CD4-positive, alpha-beta T cell treated with Interferon gamma for 1 hour (primary cell): ENCODE measurements around the gene AGAP1.

ENCODE experiments used
- DNase-seq: peaks from one replicate; pipeline ENCODE4 v3.0.0-alpha.2; 2020

Gene AGAP1

GRCh38 chr2:235723371-235723770 lies 229.5 kb downstream of the AGAP1 start:
- DNase-seq: no peak

- no peak for DNase-seq
Measured at GRCh38 chr2:235723811-235724465, 230.1 kb downstream of the AGAP1 start.

DNA sequence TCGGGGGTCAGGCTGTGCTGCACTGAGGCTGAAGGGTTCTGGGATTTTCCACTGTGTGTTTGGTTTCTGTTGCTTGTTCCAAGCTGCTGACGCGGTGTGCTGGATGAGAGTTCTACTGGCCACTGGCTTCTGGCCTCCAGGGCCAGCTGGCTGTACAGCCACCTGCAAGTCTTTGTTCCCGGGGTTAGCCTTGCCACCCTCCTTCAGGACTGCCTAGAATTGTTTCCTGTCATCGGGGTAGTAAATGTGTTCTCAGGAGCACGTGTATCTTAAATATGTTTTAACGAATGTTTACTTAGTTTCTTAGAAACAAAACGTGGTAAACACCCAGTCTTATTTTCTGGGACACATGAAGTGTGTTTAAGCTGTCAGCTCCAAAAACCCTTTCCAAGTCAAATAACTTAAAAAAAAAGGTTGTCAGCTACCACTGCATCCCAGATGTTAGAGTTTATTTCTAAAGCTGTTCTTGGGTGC lies 231.2 kb downstream of the AGAP1 start:
- no peak for DNase-seq

- DNase-seq: no peak
Measured at GRCh38 chr2:235725841-235726240, 232.0 kb downstream of the AGAP1 start.

DNA sequence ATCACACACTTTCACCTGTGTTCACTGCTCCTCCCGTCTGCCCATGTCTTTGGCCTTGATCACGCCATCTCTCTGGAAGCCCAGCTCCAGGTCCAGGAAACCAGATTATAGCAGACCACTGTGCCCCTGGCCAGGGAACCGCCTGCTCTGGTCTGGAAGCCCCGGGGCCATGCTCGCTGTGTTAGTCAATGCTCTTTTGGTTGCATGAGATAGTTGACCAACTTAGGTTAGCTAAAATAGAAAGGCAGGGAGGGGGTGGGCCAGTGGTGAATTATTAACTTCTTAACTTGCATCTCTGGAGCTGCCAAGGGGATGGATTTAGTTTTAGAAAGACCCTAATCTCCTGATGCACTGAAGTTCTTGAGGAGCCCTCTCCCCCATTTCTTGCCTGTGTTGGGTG lies 232.7 kb downstream of the AGAP1 start:
- DNase-seq: no peak

DNA sequence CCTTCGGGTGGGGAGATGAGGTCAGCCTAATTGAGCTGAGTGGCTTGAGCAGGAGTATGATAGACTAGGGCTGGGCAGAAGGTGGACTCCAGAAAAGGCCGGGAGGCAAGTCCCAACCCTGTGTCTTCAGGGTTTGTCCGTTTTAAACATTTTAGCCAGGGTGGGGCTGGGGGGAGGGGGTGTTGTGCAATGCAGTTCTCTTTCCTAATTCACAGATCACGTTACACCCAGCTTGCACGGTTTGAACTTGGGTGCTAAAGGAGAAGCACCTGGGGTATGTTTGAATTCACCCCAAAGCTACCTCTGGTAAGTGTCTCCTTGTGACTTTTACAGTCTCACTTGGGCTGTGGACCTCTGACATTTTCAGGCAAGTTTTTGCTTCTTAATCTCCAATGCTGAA lies 233.3 kb downstream of the AGAP1 start:
- DNase-seq: no peak

DNA sequence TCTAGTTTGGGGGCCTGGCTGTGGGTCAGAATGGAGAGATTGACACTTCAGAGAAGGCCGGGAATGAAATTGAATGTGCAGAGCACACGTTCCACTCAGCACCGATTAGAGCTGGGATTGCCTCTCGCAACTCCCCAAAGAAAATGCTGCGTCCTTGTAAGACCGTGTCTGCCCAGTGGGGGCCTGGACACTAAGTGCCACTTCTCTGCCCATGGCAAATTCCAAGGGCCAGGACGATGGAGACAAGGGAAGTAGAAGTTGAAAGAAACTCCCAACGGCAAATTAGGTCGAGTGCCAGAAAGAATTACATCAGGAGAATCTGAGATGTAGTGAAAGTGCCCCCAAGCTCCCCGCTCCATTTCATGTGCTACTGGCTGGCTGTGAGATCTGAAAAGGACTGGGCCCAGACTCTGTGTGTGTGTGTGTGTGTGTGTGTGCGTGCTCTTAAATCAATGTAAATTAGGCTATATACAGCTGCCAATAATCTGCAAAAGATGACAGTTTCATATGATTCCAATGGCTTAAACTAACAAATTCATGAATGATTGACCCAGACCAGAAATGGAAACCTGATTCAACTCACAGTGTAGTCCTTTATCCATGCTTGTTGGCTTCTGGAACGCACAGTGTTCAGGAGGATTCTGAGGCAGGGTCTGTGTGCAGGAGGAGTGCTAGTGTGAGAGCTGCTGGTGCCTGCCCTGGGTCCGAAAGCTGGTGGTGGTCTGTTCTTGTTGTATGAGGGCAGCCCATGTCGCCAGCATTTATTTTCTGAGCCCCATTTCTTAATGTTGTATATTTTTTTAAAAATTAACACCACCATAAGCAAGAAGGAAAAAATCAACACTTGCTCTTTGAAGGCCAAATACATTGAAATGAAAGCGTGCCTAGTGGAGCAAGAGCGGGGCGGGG lies 234.3 kb downstream of the AGAP1 start:
- no peak for DNase-seq

DNA sequence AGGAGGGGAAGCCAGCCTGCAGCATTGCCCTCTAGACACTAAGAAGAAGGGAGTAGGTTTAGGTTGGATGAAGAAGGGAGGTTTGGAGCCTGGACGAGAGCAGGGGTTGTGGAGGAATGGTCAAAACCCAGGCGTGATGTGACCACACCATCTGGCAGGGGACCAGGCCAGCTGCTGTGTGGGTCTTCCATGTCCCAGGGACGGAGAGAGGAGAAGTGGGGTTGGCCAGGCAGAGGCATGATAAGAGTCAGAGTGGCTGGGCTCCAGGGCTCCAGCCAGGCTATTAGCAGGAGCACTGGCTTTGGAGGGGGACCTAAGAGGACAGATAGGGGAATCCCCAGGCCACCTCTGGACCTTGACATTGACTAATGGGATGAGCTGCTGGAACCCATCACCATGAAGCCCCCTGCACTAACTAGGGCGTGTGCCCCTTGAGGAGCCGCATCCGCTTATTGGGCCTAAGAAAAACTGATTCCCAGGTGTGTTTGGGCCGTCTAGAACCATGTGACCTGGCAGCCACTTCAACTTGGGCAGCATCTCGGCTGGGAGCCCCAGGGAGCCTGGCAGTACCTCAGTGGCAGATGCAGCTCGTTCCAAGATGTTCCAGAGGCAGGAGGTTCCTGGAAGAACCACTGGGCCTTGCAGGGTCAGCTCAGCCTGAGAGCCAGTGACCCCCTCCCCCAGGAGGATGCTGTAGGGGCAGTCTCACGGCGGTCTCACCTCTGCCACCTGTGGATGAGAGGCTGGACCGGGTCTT lies 235.1 kb downstream of the AGAP1 start:
- DNase-seq: no peak

DNA sequence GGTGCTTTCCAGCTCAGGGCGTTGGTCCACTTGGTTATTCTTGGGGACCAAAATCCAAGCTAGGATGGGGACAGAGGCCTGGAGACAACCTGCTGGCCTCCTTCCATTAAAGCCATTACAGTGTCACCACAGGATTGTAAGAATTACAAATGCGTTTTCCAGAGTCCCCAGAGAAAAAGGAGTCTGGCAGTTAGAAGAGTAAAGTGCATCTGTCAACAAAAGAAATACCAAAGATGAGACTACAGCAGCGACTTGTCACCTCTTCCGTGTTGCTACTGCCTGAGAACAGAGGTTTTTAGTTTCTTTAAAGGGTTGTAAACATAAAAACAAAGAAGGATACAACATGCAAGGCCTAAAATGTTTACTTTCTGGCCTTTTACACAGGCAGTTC lies 235.7 kb downstream of the AGAP1 start:
- no peak for DNase-seq

- no peak for DNase-seq
Measured at GRCh38 chr2:235730115-235730514, 236.3 kb downstream of the AGAP1 start.

DNA sequence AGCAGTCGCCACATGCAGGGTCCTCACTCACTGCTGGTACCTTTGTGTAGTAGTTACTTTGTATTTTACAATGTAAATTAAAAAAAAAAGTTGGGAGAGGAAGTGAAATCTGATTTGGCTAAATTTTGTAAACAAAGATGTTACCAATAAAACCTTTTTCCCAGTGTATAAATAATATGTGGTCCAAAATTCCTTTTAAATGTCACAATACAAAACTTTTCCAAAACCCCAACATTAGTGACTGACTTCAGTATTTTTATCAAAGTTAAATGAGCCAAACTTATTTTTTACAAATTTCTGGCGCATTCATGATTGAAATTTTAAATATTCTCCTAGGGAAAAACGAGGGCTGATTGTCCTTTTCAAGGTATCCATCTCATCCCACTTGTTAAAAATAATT lies 239.9 kb downstream of the AGAP1 start:
- DNase-seq: no peak

DNA sequence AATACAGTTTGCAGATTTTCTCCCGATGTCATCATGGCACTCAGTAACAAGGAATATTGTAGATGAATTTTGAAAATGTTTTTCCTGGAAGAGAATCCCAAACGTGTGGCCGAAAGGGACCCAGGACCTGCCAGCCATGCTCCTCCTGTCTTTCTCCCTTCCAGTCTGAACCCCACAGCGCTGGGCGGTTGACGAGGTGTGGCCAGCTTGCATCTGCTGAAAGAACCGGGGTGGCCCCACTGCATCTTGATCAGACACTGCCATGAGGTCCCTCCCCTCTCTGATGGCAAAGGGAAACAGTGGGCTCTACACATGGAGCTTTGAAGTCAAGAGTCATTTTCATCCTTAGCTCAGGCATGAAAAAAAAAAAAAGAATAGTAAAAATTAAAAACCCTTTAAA lies 240.3 kb downstream of the AGAP1 start:
- no peak for DNase-seq

GRCh38 chr2:235734688-235735231 lies 240.9 kb downstream of the AGAP1 start:
- no peak for DNase-seq

- DNase-seq: no peak
Measured at GRCh38 chr2:235737396-235737795, 243.6 kb downstream of the AGAP1 start.

GRCh38 chr2:235737840-235738239 lies 244.0 kb downstream of the AGAP1 start:
- DNase-seq: no peak

DNA sequence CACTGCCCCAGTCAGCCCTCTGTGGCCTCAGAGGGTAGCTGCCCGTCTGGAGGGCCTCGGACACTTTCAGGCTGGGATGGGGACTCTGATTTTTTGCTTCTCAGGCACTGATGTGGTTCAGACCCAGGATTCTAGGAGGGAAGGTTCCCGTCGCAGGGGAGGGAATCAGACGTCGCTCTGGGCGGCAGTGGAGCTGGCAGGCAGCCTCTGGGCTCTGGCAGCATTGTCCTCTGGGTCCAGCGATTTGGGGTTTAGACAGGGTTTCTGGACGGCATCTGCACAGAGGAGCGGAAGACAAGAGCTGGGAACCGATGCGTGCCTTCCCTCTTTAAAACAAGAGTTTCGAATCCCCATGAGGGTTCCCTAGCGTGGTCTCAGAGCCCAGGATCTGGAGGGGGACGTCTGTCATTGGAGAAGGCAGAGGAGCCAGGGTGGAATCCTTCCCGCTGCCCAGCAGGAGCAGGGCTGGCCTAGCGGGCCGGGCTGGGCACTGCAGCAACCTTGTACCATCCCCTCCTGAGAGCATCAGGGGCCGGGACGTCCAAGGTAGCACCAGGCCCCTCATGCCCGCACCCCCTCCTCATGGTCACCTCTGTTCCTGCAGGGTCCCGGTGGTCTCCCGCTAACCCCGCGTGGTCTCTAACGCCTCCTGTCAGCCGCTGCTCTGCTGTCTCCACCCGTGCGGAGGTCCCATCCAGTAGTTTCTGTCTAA lies 246.0 kb downstream of the AGAP1 start:
- DNase-seq: no peak

GRCh38 chr2:235740821-235741220 lies 247.0 kb downstream of the AGAP1 start:
- DNase-seq: no peak

GRCh38 chr2:235744161-235744560 lies 250.3 kb downstream of the AGAP1 start:
- DNase-seq: no peak

DNA sequence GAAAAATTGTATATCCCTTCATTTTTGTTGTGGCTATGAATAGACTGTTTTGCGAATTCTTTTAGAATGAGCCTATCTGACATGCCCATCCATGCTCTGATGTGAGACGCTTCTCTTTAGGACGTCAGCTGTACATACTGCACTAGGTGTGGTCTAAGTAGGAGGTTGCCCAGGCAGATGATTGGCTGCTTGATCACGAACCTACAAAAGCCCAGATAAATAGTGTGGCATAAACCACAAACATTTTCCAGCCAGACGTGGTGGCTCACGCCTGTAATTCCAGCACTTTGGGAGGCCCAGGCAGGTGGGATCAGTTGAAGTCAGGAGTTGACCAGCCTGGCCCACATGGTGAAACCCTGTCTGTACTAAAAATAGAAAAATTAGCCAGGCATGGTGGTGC lies 251.8 kb downstream of the AGAP1 start:
- no peak for DNase-seq

DNA sequence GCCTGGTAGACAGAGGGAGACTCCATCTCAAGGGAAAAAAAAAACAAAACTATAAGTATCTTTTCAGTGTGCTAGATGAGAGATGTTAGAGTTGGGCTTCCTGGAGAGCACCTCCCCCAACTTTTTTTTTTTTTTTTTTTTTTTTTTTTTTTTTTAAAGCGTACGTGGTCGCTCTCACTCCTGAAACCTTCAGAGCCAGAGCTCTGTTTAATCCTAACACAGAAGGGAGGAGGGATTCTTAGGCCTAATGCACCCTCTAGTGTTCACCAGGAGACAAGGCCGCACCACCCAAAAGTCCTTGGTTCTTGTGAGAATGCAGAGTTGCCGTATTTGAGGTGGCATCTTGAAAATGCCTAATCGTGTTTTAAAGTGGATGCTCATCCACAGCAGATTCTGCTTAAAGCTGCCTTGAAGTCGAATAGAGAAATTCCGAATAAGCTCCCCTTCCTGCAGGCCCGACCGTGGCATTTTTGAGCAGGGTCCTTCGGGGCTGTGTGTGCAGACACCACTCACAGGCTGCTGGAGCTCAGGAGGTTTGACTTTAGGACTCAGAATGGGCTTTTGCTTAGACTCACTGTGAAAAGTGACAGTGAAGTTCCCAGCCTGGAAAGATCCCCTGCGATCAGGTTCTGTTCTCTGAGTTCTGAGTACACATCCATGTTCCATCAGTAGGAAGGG lies 252.6 kb downstream of the AGAP1 start:
- DNase-seq: no peak

GRCh38 chr2:235747001-235747785 lies 253.3 kb downstream of the AGAP1 start:
- no peak for DNase-seq
